HG02840 (cell line): Measurements from ENCODE around the gene PDSS2.
"Not testable (repeated sequence)": the region's sequence is repeated elsewhere in the genome, so short reads cannot be mapped to it uniquely, and the experiment has no call there.

ENCODE experiments used
- ATAC-seq: cut with Tn5 transposase; IDR thresholded peaks from one replicate; pipeline ENCODE4 v1.9.1; 2021; ENCODE audit warnings: mild to moderate bottlenecking, moderate library complexity, moderate number of reproducible peaks; ENCODE audit not compliant: unreplicated experiment, low FRiP score

Gene PDSS2

GRCh38 chr6:107369493-107369892 lies 89.9 kb downstream of the PDSS2 start:
- ATAC-seq = no peak

DNA sequence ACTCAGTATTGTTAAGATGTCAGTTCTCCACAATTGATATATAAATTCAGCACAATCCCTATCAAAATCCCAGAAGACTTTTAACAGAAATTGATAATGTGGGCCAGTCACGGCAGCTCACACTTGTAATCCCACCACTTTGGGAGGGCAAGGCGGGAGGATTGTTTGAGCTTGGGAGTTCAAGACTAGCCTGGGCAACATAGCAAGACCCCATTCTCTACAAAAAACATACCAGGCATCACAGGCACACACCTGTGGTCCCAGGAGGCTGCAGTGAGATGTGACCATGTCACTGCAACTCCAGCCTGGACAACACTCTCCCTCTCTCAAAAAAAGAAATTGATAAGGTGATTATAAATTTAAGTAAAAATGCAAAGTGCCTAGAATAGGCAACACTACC lies 90.9 kb downstream of the PDSS2 start:
- no peak for ATAC-seq

DNA sequence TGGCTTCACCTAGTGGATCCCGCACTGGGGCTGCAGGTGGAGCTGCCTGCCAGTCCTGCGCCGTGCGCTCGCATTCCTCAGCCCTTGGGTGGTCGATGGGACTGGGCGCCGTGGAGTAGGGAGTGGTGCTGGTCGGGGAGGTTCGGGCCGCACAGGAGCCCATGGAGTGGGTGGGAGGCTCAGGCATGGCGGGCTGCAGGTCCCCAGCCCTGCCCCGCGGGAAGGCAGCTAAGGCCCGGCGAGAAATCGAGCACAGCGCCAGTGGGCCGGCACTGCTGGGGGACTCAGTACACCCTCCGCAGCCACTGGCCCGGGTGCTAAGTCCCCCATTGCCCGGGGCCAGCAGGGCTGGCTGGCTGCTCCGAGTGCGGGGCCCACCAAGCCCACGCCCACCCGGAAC lies 95.2 kb downstream of the PDSS2 start:
- not testable (repeated sequence) for ATAC-seq

- ATAC-seq = no peak
Observed at GRCh38 chr6:107361753-107362604, 97.4 kb downstream of the PDSS2 start.

DNA sequence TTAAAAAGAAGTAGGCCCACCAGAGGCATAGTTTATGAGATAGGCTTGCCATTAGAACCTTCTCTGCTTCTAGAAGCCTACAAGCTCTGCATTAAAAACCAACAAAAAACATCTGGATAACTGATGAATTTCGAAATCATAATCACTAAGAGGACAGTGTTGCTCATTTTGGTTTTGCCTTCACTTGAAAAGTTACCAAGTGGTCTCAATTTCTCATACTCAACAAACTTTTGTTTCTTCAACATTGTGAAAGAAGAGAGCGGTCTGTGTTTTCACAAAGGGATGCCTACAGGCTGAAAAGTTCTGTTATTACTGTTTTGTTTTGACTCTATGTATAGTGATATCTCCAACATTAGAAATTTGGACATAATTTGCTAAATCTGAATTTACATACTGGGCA lies 98.9 kb downstream of the PDSS2 start:
- ATAC-seq = no peak

DNA sequence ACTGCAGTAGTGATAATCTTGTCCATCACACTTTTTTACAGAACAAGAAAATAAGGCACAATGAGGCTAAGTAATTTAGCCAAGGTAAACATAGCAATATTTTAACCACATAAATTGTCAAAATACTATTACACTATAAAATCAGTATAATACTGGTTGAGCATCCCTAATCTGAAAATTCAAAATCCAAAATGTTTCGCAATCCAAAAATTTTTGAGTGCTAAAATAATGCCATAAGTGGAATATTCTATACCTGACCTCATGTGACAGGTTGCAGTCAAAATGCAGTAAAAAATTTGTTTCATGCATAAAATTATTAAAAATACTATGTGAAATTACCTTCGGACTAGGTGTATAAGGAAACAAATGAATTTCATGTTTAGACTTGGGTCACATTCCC lies 101.5 kb downstream of the PDSS2 start:
- no peak for ATAC-seq

DNA sequence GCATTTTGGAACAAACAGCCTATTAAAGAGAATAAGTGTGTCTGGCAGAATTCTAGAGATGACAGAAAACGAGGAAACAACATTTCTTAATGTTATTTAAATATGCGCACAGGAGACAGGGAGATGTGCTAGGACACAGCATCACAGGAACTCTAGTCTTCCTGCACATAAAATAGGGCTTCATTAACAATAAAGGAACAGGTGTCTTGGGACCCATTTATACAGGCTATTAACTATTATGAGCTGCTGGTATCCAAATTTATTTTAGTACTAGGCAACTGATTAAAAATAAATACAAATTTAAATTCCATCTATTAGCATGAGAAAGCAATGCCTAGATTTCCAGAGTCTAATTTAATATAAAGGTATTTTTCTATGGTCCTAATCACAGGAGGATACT lies 102.3 kb downstream of the PDSS2 start:
- no peak for ATAC-seq

DNA sequence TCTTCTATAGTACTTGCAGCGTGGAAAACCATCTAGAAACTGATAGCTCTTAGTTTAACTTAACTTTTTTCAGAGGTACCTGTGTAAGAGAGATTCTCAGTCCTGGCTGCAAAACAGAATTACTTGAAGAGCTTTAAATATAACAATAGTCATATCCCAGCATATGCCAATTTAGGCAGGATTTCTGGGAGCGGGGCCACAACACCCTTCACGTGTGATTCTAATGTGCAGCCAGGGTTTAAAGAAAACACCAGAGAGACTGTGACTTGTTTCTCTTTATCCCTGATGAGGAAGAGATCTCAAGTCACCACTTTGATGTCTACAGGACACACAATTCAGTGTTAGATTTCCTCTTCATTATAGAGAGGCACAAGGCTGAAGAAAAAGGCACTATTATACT lies 103.7 kb downstream of the PDSS2 start:
- ATAC-seq = no peak

GRCh38 chr6:107354451-107354850 lies 104.9 kb downstream of the PDSS2 start:
- no peak for ATAC-seq

DNA sequence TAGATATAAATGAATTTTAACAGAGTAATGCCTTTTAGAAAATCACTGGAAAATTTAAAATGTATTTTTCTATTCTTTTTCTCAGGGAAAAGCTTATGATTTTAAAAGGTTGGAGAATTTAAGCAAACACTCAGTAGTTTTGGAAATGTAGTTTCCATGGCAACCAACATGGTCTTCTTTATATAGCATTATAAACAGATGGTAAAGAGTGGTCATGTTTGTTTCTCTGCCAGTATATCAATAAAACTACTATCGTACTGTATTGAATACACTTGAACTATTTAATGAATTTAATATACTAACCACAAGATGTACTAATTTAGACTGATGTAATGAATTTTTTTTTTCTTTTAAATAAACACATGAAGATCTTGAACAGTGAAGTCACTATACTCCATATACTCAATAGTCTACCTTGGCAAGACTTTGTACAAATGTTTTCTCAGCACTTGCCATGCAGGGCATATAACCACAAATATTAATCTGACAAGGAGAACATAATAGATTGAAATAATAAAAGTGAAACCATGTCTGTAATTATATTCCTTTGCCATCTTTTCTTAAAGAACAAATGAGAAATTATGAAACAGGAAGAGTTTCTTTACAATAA lies 105.5 kb downstream of the PDSS2 start:
- ATAC-seq = no peak

DNA sequence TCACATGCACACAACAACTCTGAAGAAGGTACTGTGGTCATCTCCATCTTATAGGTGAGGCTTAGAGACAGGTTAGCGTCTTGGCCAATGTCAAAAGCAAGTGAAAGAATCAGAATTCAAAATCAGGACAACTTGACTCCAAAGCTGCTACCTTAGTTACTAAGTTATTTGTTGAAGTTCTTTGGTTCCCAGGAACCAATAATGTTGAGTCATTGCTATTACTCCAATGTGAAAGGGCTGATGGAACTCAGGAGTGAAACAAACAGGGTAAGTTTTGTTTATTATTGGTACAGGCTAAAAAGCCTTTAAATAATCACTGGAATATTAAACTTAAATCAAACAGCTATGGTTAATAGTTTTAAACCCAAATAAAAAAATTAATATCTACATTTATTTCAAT lies 111.1 kb downstream of the PDSS2 start:
- ATAC-seq = no peak

DNA sequence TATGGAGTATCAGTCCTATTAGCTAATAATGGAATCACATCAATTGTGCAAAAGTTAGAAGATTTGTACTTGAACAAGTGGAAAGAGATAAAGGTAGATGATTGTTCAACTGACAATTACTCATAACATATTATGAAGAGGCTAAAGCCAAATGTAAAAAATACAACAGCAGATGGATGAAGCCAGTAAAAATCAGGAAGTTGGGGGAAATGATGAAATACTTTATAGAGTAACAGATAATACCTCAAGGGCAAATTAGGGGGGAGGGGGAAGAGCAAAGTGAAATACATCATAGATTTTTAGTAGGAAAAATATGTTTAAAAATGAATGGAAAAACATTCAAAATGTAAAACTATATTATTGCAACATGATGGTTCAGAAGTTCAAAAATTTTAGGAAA lies 114.0 kb downstream of the PDSS2 start:
- ATAC-seq = no peak

GRCh38 chr6:107344981-107345380 lies 114.4 kb downstream of the PDSS2 start:
- ATAC-seq = no peak

GRCh38 chr6:107344383-107344782 lies 115.0 kb downstream of the PDSS2 start:
- no peak for ATAC-seq

DNA sequence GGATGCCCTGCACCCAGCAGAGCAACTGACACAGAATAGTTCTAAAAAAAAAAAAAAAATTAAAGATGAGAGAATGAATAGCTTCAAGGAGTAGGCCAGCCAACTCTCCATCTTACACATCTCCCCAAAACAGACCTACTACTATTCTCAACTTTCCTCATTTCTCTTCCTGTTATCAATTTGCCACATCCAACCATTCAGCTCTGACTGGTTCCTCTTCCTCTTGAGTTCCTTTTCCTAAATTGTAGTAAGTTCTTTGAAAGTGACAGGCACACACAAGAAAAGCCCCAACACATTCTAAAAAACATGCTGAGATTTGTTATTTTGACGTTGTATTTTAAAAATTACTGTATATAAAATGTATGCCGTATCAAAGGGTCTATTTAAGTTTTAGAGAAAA lies 117.2 kb downstream of the PDSS2 start:
- ATAC-seq = no peak

- ATAC-seq = no peak
Observed at GRCh38 chr6:107340881-107341280, 118.5 kb downstream of the PDSS2 start.

GRCh38 chr6:107337191-107337741 lies 122.1 kb downstream of the PDSS2 start:
- no peak for ATAC-seq

DNA sequence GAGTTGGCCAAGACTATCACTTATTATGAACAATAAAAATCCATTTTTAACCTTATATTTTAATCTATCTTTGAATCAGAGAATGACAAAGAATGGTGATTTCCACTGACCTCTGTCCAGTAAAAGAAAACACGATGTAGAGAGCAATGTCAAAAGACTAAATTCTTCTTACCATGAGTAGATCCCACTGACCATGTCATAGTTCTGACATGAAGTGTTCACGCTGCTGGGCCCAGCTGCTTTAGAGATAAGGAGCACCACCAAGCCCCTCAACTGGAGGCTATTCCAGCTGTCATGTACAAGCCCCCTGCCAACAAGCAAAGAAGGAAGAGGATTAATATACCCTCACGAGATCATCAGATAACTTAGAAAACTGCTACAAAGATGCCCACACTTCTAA lies 125.3 kb downstream of the PDSS2 start:
- no peak for ATAC-seq

DNA sequence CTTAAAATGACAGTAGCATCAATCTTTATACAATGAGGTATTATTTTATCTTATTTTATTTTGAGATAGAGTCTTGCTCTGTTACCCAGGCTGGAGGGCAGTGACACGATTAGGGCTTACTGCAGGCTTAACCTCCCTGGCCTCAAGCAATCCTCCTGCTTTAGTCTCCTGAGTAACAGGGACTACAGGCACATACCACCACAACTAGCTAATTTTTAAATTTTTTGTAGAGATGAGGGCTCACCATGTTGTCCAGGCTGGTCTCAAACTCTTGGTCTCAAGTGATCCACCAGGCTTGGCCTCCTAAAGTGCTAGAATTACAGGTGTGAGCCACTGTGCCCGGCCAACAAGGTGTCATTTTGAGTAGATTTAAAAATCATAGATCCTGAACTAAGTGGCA lies 125.9 kb downstream of the PDSS2 start:
- no peak for ATAC-seq

- ATAC-seq = no peak
Observed at GRCh38 chr6:107331409-107332386, 127.7 kb downstream of the PDSS2 start.

GRCh38 chr6:107330168-107330567 lies 129.2 kb downstream of the PDSS2 start:
- ATAC-seq = peak; percentile 98
